IPS-20b (cell line): ENCODE data around the gene SLC51A.
"Not testable (repeated sequence)": the region's sequence is repeated elsewhere in the genome, so short reads cannot be mapped to it uniquely, and the experiment has no call there.

Experiments
- H3K27ac ChIP-seq: one replicate; pipeline ENCODE4 v1.5.1; 2013; ENCODE audit warnings: low read length
- H3K27me3 ChIP-seq: 2 replicates; pipeline ENCODE4 v1.6.1; 2013; ENCODE audit warnings: mild to moderate bottlenecking, low read length, inconsistent platforms; ENCODE audit not compliant: insufficient read depth
- H3K36me3 ChIP-seq: 2 replicates; pipeline ENCODE4 v1.6.1; 2013; ENCODE audit warnings: low read depth, mild to moderate bottlenecking, inconsistent platforms, low read length, moderate library complexity; ENCODE audit not compliant: insufficient read depth
- H3K4me1 ChIP-seq: 2 replicates; pipeline ENCODE4 v1.6.1; 2013; ENCODE audit warnings: mild to moderate bottlenecking, control low read depth, inconsistent platforms, low read length, moderate library complexity; ENCODE audit not compliant: insufficient read depth
- H3K4me3 ChIP-seq: 2 replicates; pipeline ENCODE4 v1.5.1; 2013; ENCODE audit warnings: mild to moderate bottlenecking, low read length, inconsistent platforms
- H3K9ac ChIP-seq: 2 replicates; pipeline ENCODE4 v1.6.1; 2013; ENCODE audit warnings: low read depth, mild to moderate bottlenecking, inconsistent platforms, low read length, moderate library complexity
- H3K9me3 ChIP-seq: 2 replicates; pipeline ENCODE4 v1.6.1; 2013; ENCODE audit warnings: mild to moderate bottlenecking, low read depth, low read length, inconsistent platforms; ENCODE audit not compliant: insufficient read depth

Gene SLC51A

DNA sequence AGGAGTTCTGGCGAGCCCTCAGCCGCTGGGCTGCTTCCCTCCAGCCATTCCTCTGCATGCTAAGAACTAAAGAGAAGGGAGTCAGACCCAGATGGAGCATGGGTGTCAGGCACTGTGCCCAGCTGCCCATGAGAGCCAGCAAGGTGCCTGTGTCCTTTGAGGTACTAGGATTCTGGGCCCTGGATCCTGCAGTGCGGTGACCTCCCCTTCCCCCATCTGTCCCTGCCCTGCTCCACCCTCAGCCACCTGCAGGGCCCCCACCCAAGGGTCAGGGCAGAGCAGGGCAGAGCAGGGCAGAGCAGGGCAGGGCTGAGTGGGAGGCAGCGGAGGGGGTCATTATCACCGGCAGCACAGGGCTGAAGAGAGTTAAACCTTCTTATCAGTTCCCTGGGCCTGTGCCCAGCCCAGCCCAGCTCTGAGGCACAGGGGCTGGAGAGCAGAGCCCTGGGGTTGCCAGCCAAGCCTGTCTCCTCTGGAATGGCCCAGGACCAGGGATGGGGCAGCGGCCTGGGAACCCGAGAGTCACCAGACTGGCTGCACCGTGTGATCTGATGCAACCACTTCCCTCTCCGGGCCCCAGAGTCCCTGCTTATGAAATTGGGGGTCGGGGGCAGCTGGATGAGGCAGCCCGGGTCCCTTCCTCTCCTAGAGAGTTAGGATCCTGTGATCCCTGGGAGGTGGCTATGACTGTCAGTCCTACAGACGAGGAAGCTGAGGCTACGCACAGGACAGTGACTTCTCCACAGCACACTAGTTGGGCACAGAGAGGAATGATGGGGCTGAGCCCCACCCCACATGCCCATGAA lies 22.4 kb upstream of the SLC51A start:
- H3K27me3 ChIP-seq = no peaks in the 10 kb centered on the region
- no peaks in the 10 kb centered on the region for H3K9me3 ChIP-seq
- no peak overlapping the region for H3K4me3 ChIP-seq
- H3K27ac ChIP-seq = no peak overlapping the region
- H3K4me1 ChIP-seq = no peaks in the 10 kb centered on the region; the same call in 1 of the 2 replicates
- H3K9ac ChIP-seq = no peak overlapping the region
- no peaks in the 10 kb centered on the region for H3K36me3 ChIP-seq

DNA sequence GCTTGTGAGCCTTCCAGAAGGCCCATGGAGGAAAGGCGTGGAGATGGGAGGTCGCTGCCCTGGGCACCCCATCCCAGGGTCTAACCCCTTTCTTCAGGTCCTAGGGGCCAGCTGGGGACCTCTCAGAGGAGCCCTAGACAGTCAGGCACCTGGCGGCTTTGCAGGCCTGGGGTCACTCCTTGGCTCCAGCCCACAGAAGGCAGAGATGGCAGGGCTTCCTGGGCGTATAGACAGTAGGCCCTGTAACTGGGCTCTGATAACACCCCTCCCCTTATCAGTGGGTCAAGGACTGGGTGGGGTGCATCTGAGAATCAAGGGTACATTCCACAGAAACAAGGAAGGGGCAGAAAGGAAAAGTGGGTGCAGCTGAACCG lies 21.8 kb upstream of the SLC51A start:
- H3K4me3 ChIP-seq = no peak overlapping the region
- no peak overlapping the region for H3K9ac ChIP-seq
- H3K36me3 ChIP-seq = no peaks in the 10 kb centered on the region
- no peaks in the 10 kb centered on the region; the same call in 1 of the 2 replicates for H3K4me1 ChIP-seq
- no peaks in the 10 kb centered on the region for H3K27me3 ChIP-seq
- H3K9me3 ChIP-seq = no peaks in the 10 kb centered on the region
- H3K27ac ChIP-seq = no peak overlapping the region

DNA sequence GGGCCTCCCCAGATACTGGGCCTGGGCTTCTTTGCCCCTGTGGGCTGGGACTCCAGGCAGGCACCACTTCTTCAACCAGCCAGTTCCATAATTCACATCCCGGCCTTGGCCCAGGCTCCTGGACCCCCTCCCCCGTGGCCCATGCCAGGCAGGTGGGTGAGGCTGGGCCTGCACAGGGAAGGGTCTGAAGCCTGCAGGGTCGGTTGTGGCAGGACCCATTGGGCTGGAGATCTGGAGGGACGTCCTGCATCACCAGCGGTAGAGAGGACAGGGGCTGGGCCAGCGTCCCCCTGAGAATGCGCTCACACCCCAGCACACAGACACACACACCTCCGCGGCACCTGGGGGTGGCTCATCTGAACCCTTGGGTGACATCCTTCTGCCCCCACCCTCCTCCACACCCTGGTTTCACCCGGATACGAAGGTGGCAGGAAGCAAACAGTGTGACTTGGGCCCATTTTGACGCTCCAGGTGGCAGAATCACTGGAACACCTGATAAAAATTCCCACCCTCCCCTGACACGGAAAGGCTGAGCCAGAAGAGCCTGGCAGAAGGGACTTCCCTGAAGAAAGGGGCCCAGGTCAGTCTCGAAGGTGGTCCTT lies 20.6 kb upstream of the SLC51A start:
- Histone ChIP-seq H3K27ac (no peak overlapping the region), H3K9ac (no peak overlapping the region)

DNA sequence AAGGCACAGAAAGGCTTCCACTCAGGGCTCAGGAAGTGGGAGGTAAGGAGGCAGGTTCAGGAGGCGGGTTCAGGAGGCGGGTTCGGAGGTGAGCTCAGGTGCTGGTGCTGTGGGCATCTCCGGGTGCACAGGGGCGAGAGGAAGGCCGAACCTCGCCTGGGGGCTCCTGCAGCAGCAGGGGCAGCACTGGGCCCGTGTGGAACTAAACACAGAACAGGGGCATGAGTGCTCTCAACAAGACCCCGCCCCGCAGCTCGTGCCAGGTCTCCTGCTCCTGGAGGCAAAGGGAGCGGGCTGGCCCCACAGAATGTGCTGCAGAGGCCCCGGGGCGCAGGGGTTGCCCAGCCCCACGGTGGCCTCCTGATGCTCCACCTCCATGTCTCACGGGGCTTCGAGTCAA lies 18.8 kb upstream of the SLC51A start:
- Histone ChIP-seq H3K36me3 (no peaks in the 10 kb centered on the region), H3K4me1 (no peaks in the 10 kb centered on the region; the same call in 1 of the 2 replicates), H3K9me3 (no peaks in the 10 kb centered on the region), H3K4me3 (no peak overlapping the region), H3K9ac (no peak overlapping the region), H3K27me3 (no peaks in the 10 kb centered on the region), H3K27ac (no peak overlapping the region)

More for the DNA sequence above, 20.6 kb upstream of the SLC51A start:
- H3K27me3 ChIP-seq = no peaks in the 10 kb centered on the region
- H3K9me3 ChIP-seq = no peaks in the 10 kb centered on the region
- H3K4me3 ChIP-seq = no peak overlapping the region
- no peaks in the 10 kb centered on the region; the same call in 1 of the 2 replicates for H3K4me1 ChIP-seq
- no peaks in the 10 kb centered on the region for H3K36me3 ChIP-seq

DNA sequence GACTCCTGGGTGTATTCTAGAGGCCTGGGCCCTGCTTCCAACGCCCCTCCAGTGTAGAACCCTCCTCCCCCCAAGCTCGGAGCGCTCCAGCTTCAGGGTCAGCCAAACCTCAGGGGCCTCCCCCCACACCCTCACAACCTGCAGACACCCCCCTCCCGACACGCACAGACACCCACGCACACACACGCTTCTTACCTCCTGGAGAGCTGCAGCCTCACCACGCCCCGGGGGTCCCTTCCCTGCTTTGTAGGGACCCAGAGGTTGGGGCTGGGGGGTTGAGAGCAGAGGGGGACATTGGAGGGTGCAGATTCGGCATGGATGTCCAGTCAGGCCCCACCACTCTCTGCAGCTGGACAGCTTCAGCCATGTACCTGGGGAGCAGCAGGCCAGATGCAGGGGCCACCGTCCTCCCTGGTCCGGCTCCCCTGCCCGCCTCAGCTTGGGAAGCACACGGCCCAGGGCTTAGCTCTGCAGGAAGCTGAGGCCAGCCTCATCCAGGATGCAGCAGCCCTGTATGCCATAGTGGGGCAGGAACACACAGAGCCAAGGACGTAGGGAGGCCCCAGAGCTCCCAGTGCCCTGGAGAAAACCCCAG lies 18.2 kb upstream of the SLC51A start:
- H3K9me3 ChIP-seq = no peaks in the 10 kb centered on the region
- no peaks in the 10 kb centered on the region for H3K27me3 ChIP-seq
- H3K9ac ChIP-seq = no peak overlapping the region
- H3K36me3 ChIP-seq = no peaks in the 10 kb centered on the region
- no peak overlapping the region for H3K27ac ChIP-seq
- H3K4me1 ChIP-seq = no peaks in the 10 kb centered on the region
- no peak overlapping the region for H3K4me3 ChIP-seq

DNA sequence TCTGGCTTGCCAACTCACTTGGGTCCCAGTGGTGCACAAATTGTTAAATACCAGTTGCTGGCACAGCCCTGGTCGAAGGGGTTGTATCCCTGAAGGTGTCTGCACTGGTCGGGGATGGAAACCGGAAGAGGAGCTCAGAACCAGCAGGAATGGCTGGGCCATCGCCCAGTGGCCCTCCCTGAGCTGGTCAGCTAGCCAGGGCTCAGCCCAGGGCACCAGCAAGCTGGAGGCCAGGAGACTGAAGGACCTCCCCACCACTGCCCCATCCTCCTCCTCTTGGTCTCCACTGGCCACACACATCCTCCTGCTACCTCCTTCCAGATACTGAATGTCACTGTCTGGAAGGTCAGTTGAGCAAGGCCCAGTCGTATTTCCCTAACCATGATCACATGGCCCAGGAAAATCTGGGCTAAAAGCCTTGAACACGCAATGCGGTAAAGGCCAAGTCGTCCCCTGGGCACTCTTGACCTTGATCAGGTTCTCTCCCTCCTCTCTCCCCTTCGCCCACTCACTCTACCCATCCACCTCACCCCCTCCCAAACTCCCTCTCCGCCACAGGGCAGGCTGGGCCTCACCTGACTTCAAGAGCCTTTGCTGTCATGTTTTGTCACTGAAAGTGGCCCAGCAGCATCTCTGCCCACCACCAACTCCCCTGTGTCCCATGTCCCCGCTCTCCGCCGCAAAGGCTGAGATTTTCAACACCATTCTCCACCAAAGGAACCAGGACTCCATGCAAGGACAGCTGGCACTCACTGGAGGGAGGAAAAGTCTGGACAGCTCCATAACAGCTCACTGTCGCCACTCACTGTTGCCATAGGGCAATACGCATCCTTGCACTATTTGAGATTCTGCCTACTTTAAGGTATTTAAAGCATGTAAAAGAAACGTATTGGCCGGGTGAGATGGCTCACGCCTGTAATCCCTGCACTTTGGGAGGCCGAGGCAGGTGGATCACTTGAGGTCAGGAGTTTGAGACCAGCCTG lies 17.3 kb upstream of the SLC51A start:
- H3K4me3 ChIP-seq = no peak overlapping the region
- no peaks in the 10 kb centered on the region for H3K4me1 ChIP-seq
- no peaks in the 10 kb centered on the region for H3K27me3 ChIP-seq
- H3K9ac ChIP-seq = no peak overlapping the region
- H3K27ac ChIP-seq = no peak overlapping the region
- H3K36me3 ChIP-seq = no peaks in the 10 kb centered on the region
- no peaks in the 10 kb centered on the region for H3K9me3 ChIP-seq

DNA sequence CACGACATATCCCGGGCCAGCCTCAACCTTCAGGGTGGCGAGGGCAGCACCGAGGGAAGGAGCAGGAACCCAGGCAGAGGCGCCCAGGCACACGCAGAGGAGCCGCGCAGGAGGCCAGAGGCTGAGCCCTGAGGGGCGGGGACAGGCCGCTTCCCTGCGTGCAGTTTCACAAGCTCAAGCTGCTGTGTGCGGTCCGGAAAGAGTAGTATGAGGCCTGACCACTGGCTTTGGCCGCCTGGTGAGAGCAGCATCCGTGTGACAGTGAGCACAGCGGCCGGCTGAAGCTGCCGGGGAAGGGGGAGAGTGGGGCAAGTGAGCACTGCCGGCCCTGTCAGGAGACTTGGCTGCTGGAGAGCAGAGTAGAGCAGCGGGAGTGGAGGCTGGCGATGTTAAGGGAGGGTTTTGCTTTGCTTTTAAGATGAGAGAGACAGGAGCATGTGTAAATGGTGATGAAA lies 13.8 kb upstream of the SLC51A start:
- no peak overlapping the region for H3K9ac ChIP-seq
- no peak overlapping the region for H3K27ac ChIP-seq
- no peak overlapping the region for H3K4me3 ChIP-seq

DNA sequence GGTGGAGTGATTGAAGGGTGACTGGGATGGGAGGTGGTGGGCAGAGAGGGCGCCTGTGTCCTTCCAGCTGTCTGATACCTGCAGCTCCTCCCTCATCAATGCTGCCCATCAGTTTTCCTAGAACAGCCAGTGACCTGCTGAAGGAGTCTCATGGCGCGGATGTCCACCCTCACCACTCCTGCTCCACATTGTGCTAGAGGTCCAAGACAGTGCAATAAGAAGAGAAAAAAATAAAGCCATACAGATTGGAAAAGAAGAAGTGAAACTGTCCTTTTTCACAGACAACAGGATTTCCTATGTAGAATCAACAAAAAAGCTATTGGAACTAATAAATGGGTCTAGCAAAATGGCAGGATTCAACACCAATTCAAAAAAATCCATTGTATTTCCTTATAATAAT lies 12.5 kb upstream of the SLC51A start:
- Histone ChIP-seq H3K9me3 (no peaks in the 10 kb centered on the region), H3K27ac (no peak overlapping the region), H3K4me1 (no peaks in the 10 kb centered on the region), H3K4me3 (no peak overlapping the region), H3K27me3 (peaks cover 17% of the 10 kb centered on the region), H3K36me3 (no peaks in the 10 kb centered on the region), H3K9ac (no peak overlapping the region)

More for the DNA sequence above, 13.8 kb upstream of the SLC51A start:
- Histone ChIP-seq H3K36me3 (no peaks in the 10 kb centered on the region), H3K9me3 (no peaks in the 10 kb centered on the region), H3K27me3 (peaks cover 11% of the 10 kb centered on the region), H3K4me1 (no peaks in the 10 kb centered on the region)

DNA sequence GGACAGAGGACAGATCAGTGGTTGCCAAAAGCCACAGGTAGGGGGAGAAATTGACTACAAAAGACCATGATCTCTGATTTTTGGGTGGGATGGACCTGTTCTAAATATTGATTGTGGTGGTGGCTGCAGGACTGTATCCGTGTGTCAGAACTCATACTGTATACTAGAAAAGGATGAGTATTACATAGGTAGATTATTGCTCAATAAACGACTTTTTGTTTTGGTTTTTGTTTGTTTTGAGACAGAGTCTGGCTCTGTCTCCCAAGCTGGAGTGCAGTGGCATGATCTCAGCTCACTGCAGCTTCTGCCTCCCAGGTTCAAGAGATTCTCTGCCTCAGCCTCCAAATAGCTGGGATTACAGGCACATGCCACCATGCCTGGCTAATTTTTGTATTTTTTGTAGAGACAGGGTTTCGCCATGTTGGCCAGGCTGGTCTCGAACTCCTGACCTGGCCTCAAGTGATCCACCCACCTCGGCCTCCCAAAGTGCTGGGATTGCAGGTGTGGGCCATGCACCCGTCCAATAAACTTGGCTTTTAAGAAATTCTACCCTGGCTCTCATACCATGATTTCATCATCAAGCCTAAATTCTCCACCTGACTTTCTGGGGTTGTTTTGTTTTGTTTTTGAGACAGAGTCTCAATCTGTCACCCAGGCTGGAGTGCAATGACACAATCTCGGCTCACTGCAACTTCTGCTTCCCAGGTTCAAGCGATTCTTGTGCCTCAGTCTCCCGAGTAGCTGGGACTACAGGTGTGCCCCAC lies 10.7 kb upstream of the SLC51A start:
- H3K4me3 ChIP-seq, H3K36me3 ChIP-seq, H3K9ac ChIP-seq, H3K9me3 ChIP-seq, H3K4me1 ChIP-seq, H3K27ac ChIP-seq: not testable (repeated sequence)
- H3K27me3 ChIP-seq = peaks cover 19% of the 10 kb centered on the region

DNA sequence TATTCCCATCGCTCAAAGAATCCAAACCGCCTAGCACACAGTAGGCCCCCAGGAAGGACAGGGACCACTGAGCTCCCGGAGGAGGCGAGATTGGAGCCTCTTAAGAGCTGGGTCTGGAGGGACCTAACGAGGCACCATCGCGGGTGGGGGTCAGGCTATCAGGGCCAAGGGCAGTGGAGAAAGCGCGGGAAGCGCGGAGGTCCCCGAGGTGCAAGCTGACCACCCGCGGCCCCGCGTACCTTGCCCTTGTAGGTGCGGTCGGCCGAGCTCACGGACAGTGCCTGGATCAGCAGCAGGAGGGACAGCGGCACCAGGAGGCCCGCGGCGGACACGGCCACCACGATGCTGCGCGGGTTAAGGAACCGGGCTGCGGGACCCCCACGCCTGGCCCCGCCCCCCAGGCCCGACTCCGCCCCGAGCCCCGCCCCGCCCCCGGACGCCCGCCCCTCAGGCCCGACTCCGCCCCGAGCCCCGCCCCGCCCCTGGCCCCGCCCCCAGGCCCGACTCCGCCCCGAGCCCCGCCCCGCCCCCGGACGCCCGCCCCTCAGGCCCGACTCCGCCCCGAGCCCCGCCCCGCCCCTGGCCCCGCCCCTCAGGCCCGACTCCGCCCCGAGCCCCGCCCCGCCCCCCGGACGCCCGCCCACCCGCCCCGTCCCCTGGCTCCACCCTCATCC lies 9.0 kb upstream of the SLC51A start:
- Histone ChIP-seq H3K27ac (no peak overlapping the region), H3K9me3 (no peaks in the 10 kb centered on the region), H3K4me3 (peak overlapping the region; percentile 75), H3K27me3 (peaks cover 19% of the 10 kb centered on the region), H3K9ac (peak overlapping the region; percentile 27; the same call in 1 of the 2 replicates), H3K4me1 (no peaks in the 10 kb centered on the region), H3K36me3 (no peaks in the 10 kb centered on the region)
